BE2C (cell line): ENCODE data around the gene PDGFD.

Experiments used
- DNase-seq: peaks from one replicate; pipeline ENCODE4 v3.0.0-alpha.2; 2020
- H3K27me3 ChIP-seq: fragments of 250-450 bp; sonication (Bioruptor Pico); 2 replicates; pipeline ENCODE4 v1.5.1; 2020; ENCODE audit warnings: mild to moderate bottlenecking
- H3K36me3 ChIP-seq: fragments of 250-450 bp; sonication (Bioruptor Pico); 2 replicates; pipeline ENCODE4 v1.5.1; 2020; ENCODE audit warnings: mild to moderate bottlenecking
- H3K4me1 ChIP-seq: fragments of 250-450 bp; sonication (Bioruptor Pico); 2 replicates; pipeline ENCODE4 v1.5.1; 2020
- H3K4me3 ChIP-seq: 2 replicates; pipeline ENCODE4 v1.5.1; 2011; ENCODE audit warnings: low read depth, low read length
- H3K9me3 ChIP-seq: fragments of 250-450 bp; sonication (Bioruptor Pico); 2 replicates; pipeline ENCODE4 v1.5.1; 2020
- TF ChIP-seq, protein P1 (sequence below): IDR thresholded peaks from 2 replicates; pipeline ENCODE4 v1.5.1; 2012; ENCODE audit warnings: mild to moderate bottlenecking, low read depth, low read length

PDGFD gene

DNA sequence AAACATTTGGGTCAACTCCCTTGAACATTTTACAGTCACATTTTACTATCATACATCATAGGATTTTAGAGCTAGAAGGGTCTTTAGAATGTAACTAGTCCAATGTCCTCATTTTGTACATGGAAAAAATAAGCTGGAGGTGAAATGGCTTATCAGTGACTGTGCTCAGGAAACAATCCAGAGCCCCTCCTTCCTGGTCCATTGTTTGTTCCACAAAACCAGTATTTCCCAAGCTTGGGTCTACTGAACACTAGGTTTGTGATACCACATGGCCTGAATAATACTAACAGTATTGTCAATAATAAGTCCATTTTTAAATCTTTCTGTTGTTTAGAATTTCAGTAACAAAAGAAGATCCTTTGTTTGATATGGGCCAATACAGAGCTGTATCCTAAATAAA is 27.1 kb downstream of the PDGFD start:
- Histone ChIP-seq H3K9me3 (no peaks in the 10 kb centered on the region), H3K27me3 (no peaks in the 10 kb centered on the region), H3K36me3 (no peaks in the 10 kb centered on the region), H3K4me3 (no peak overlapping the region), H3K4me1 (peaks cover 5% of the 10 kb centered on the region)
- no peak for DNase-seq
- TF ChIP-seq, protein P1, sequence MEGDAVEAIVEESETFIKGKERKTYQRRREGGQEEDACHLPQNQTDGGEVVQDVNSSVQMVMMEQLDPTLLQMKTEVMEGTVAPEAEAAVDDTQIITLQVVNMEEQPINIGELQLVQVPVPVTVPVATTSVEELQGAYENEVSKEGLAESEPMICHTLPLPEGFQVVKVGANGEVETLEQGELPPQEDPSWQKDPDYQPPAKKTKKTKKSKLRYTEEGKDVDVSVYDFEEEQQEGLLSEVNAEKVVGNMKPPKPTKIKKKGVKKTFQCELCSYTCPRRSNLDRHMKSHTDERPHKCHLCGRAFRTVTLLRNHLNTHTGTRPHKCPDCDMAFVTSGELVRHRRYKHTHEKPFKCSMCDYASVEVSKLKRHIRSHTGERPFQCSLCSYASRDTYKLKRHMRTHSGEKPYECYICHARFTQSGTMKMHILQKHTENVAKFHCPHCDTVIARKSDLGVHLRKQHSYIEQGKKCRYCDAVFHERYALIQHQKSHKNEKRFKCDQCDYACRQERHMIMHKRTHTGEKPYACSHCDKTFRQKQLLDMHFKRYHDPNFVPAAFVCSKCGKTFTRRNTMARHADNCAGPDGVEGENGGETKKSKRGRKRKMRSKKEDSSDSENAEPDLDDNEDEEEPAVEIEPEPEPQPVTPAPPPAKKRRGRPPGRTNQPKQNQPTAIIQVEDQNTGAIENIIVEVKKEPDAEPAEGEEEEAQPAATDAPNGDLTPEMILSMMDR = no peak

DNA sequence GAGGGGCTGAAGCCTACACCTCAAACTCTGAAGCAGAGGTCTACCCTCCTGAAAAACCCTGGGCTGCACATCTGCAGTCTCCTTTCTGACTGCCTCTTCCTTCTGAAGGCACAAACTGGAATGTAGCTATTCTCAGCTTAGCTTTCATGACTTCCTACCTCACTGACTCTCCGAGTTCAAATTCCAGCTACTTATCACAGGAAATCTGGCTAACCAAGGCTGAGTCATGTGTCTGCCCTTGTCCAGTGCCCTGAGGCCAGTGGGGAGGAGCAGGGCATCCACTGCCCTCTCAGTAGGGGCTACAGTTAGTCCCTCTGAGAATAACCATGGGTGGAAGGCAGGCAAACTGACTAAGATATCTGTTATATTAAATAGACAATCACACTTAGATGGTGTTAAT is 29.2 kb downstream of the PDGFD start:
- H3K36me3 ChIP-seq = no peaks in the 10 kb centered on the region
- no peaks in the 10 kb centered on the region for H3K9me3 ChIP-seq
- TF ChIP-seq, protein P1 = no peak
- no peaks in the 10 kb centered on the region for H3K27me3 ChIP-seq
- H3K4me1 ChIP-seq = peaks cover 5% of the 10 kb centered on the region
- no peak overlapping the region for H3K4me3 ChIP-seq
- peak; percentile 14 for DNase-seq

DNA sequence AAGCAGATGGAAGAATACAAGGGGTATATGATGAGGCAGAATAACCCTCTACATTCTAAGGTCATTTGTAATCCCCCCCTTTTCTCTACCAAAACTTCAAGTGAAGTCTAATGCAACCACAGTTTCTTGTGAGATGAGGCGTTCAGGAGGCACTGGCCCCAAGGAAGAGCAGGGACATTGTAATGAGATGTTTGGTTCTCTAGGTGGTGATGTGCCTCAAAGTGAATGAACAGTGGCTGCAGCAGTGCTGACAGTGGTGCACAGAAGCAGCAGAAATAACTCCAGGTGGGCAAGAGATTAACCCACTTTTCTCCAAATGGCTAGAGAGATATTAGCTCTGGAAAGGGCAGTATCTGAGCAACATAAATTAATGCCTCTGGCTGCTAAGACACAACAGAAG is 33.8 kb downstream of the PDGFD start:
- no peak for DNase-seq
- H3K4me3 ChIP-seq = no peak overlapping the region
- TF ChIP-seq, protein P1 = 0 out of 2 replicates have a peak, but pooled peaks have one; percentile 5
- H3K36me3 ChIP-seq = no peaks in the 10 kb centered on the region
- no peaks in the 10 kb centered on the region for H3K9me3 ChIP-seq
- peaks cover 5% of the 10 kb centered on the region; the same call in 1 of the 2 replicates for H3K4me1 ChIP-seq
- H3K27me3 ChIP-seq = no peaks in the 10 kb centered on the region

DNA sequence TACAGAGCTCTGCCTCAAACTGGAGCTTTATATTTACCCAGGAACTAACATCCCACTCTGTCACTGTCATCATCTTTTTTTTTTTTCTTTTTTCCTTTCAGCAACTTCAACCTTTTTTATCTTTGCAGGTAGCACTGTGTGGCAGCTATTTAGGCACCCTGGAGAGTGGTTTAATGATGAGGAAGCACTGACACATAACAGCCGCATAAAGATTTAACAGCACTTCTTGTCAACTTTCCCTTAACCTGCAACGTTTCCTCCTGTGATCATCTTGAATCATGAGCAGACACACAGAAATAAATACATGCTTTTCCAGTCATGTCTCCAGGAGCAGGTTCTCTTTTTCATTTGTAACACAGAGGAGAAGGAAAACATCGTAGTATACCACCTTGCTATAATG is 34.8 kb downstream of the PDGFD start:
- Histone ChIP-seq H3K36me3 (no peaks in the 10 kb centered on the region), H3K9me3 (no peaks in the 10 kb centered on the region), H3K4me1 (peaks cover 4% of the 10 kb centered on the region), H3K27me3 (no peaks in the 10 kb centered on the region), H3K4me3 (no peak overlapping the region)
- DNase-seq = no peak
- TF ChIP-seq, protein P1 = no peak

DNA sequence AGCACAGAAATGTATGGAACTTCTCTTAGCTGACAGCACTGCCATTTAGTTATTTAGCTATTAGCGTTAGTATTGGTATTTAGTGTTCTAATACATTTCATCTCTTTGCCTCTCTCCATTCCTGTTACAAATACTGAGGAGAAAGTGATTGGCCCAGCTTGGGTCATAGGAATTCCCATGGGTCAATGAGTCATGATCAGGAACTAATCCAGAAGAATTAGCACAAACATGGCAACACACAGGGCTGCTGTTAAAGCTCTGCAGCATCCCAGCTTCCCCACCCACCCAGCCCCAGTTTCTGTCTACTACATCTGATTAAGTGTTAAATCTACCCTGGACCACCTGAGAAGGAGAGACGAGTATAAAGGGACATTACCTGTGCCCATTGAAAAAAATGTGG is 36.1 kb downstream of the PDGFD start:
- peak; percentile 8 for DNase-seq
- Histone ChIP-seq H3K27me3 (no peaks in the 10 kb centered on the region), H3K36me3 (no peaks in the 10 kb centered on the region), H3K4me3 (no peak overlapping the region), H3K4me1 (peaks cover 7% of the 10 kb centered on the region), H3K9me3 (no peaks in the 10 kb centered on the region)
- TF ChIP-seq, protein P1 = no peak

DNA sequence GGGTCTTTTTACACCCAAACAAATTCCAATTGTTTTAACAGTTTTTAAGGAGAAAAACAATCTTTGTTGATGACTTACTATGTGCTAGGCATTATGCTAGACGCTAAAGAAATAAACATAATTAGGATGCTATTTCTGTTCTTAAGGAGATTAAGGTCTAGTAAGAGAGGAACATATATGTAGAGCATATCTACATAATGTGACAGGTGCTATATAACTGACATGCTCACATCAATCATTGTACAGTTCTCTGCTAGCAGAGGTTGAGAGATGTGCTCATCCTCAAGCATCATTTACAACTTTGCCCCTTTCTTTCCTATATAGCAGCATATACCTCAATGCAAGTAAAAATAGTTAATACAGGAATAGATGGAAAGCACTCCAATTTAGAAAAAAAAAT is 37.5 kb downstream of the PDGFD start:
- no peaks in the 10 kb centered on the region for H3K36me3 ChIP-seq
- no peaks in the 10 kb centered on the region for H3K27me3 ChIP-seq
- TF ChIP-seq, protein P1 = no peak
- H3K9me3 ChIP-seq = no peaks in the 10 kb centered on the region
- peaks cover 7% of the 10 kb centered on the region for H3K4me1 ChIP-seq
- H3K4me3 ChIP-seq = no peak overlapping the region
- no peak for DNase-seq
